Liver (tissue), 9 donors: ENCODE data around the gene CCDC33. TPM values are rescaled to one million over a fixed set of nuclear protein-coding genes. Genes with fewer than 3 reads are reported as not detected.

Experiments used
- DNase-seq: peaks from one replicate; pipeline ENCODE4 v3.0.0-alpha.2; 2017; ENCODE audit warnings: low spot score
- H3K27ac ChIP-seq, 2 donors: one replicate each; pipeline ENCODE4 v1.7.0; 2013; ENCODE audit warnings: inconsistent platforms in 2 of 2, low read length in 2 of 2, control low read depth in 1 of 2, low read depth in 1 of 2, mild to moderate bottlenecking in 1 of 2
- H3K27me3 ChIP-seq, 4 donors: one replicate each; pipeline versions ENCODE4 v1.6.1 to v1.7.0; 2013; ENCODE audit warnings: low read length in 3 of 4, inconsistent platforms in 1 of 4, mild to moderate bottlenecking in 1 of 4, moderate library complexity in 1 of 4; ENCODE audit not compliant: control insufficient read depth in 4 of 4, insufficient read depth in 4 of 4
- H3K36me3 ChIP-seq, 4 donors: one replicate each; pipeline versions ENCODE4 v1.6.1 to v1.7.0; 2013; ENCODE audit warnings: low read length in 3 of 4, mild to moderate bottlenecking in 3 of 4, low read depth in 1 of 4, moderate library complexity in 1 of 4; ENCODE audit not compliant: control insufficient read depth in 4 of 4, insufficient read depth in 3 of 4
- H3K4me1 ChIP-seq, 4 donors: one replicate each; pipeline versions ENCODE4 v1.6.1 to v1.7.0; 2013; ENCODE audit warnings: low read length in 3 of 4, mild to moderate bottlenecking in 3 of 4, moderate library complexity in 1 of 4; ENCODE audit not compliant: control insufficient read depth in 4 of 4, insufficient read depth in 4 of 4
- H3K4me3 ChIP-seq, 3 donors: one replicate each; pipeline versions ENCODE4 v1.6.1 to v1.7.0; 2013; ENCODE audit warnings: low read length in 3 of 3, control low read depth in 1 of 3, low read depth in 1 of 3, mild to moderate bottlenecking in 1 of 3
- H3K9ac ChIP-seq, 2 donors: one replicate each; pipeline ENCODE4 v1.7.0; 2013; ENCODE audit warnings: low read length in 2 of 2, mild to moderate bottlenecking in 2 of 2, moderate library complexity in 2 of 2, control low read depth in 1 of 2, low read depth in 1 of 2
- H3K9me3 ChIP-seq, 4 donors: one replicate each; pipeline versions ENCODE4 v1.6.1 to v1.7.0; 2013; ENCODE audit warnings: low read length in 3 of 4; ENCODE audit not compliant: control insufficient read depth in 4 of 4
- ATF3 ChIP-seq: IDR thresholded peaks from 2 replicates; pipeline ENCODE4 v1.6.1; 2016; ENCODE audit warnings: antibody characterized with exemption
- EGR1 ChIP-seq, 2 donors: IDR thresholded peaks; 2 replicates each; pipeline ENCODE4 v1.6.1; 2016 to 2018; ENCODE audit warnings: antibody characterized with exemption in 2 of 2, low read depth in 2 of 2
- FOXA1 ChIP-seq: IDR thresholded peaks from 2 replicates; pipeline ENCODE4 v1.6.1; 2016; ENCODE audit warnings: antibody characterized with exemption
- FOXA2 ChIP-seq: IDR thresholded peaks from 2 replicates; pipeline ENCODE4 v1.6.1; 2016; ENCODE audit warnings: antibody characterized with exemption
- GABPA ChIP-seq, 2 donors: IDR thresholded peaks in 1 of 2; conservative IDR thresholded peaks in 1 of 2; 2 replicates each; pipeline ENCODE4 v1.6.1; 2016; ENCODE audit warnings: antibody characterized with exemption in 2 of 2, mild to moderate bottlenecking in 1 of 2, moderate library complexity in 1 of 2
- HNF4A ChIP-seq, 2 donors: conservative IDR thresholded peaks; 2 replicates each; pipeline ENCODE4 v1.6.1; 2016; ENCODE audit warnings: antibody characterized with exemption in 2 of 2, mild to moderate bottlenecking in 2 of 2
- HNF4G ChIP-seq: IDR thresholded peaks from 2 replicates; pipeline ENCODE4 v1.6.1; 2016; ENCODE audit warnings: antibody characterized with exemption
- JUND ChIP-seq, 2 donors: IDR thresholded peaks; 2 replicates each; pipeline ENCODE4 v1.6.1; 2016; ENCODE audit warnings: antibody characterized with exemption in 2 of 2
- MAX ChIP-seq: IDR thresholded peaks from 2 replicates; pipeline ENCODE4 v1.6.1; 2016; ENCODE audit warnings: antibody characterized with exemption
- RAD21 ChIP-seq, 2 donors: IDR thresholded peaks; 2 replicates each; pipeline ENCODE4 v1.6.1; 2016; ENCODE audit warnings: antibody characterized with exemption in 2 of 2, mild to moderate bottlenecking in 2 of 2
- RXRA ChIP-seq, 2 donors: IDR thresholded peaks; 2 replicates each; pipeline ENCODE4 v1.6.1; 2017 to 2018; ENCODE audit warnings: antibody characterized with exemption in 2 of 2, mild to moderate bottlenecking in 1 of 2
- SP1 ChIP-seq: IDR thresholded peaks from 2 replicates; pipeline ENCODE4 v1.6.1; 2018; ENCODE audit warnings: antibody characterized with exemption, mild to moderate bottlenecking
- TAF1 ChIP-seq: conservative IDR thresholded peaks from 2 replicates; pipeline ENCODE4 v1.6.1; 2016; ENCODE audit warnings: antibody characterized with exemption, mild to moderate bottlenecking
- YY1 ChIP-seq: IDR thresholded peaks from 2 replicates; pipeline ENCODE4 v1.6.1; 2016; ENCODE audit warnings: antibody characterized with exemption, mild to moderate bottlenecking
- WGBS: extraction: QIAGEN DNeasy Blood & Tissue Kit; methylation state at CpG from one replicate; pipeline ENCODE4 v1.1.7; 2013; 5-methylcytosine and 5-hydroxymethylcytosine counted together
- polyA plus RNA-seq, 2 donors: library from polyadenylated mRNA; stranded (reverse) in 1 of 2; unstranded in 1 of 2; fragments of 200-250 nt in 1 of 2; fragments of >200 nt in 1 of 2; fragmentation: Nextera tagmentation in 1 of 2; extraction: Ambion mirVana in 1 of 2; gene quantifications; one replicate each; pipeline versions ENCODE4 v1.2.1 to v1.2.3, GENCODE V29; 2013 to 2015
- total RNA-seq, 2 donors: library from RNA; depleted of rRNA; stranded (reverse); fragments of >200 nt; gene quantifications; one replicate each; pipeline ENCODE4 v1.2.3, GENCODE V29; 2014
- TF ChIP-seq, protein P1 (sequence below): fragments of 150-350 bp; IDR thresholded peaks from 2 replicates; pipeline ENCODE4 v1.5.1; 2017; ENCODE audit warnings: improper control_type of control experiment, low read depth, low read length; ENCODE audit not compliant: missing input control
- TF ChIP-seq, protein P2 (sequence below): IDR thresholded peaks from 2 replicates; pipeline ENCODE4 v1.6.1; 2016; ENCODE audit warnings: antibody characterized with exemption, mild to moderate bottlenecking
- donor health status: healthy.
- donor health status: healthy.
- donor health status: healthy.
- donor health status: healthy.
- donor health status: healthy.

Gene CCDC33
- total and polyA plus RNA-seq, 4 donors = not detected

- no peaks in the 10 kb centered on the region for H3K4me1 ChIP-seq
- H3K4me3 ChIP-seq = no peak overlapping the region
- no peak for DNase-seq
- WGBS = 36% methylated on average over 5 of the region's 5 CpGs
- no peak overlapping the region for H3K9ac ChIP-seq
- no peak overlapping the region for H3K27ac ChIP-seq
- TF ChIP-seq TAF1 (no peak), SP1 (no peak), GABPA (IDR thresholded peaks at IDR 0.05 in 1 of 2, conservative IDR thresholded peaks at IDR 0.05 in 1 of 2) (no peak), RXRA (IDR thresholded peaks at IDR 0.05) (no peak), RAD21 (IDR thresholded peaks at IDR 0.05) (no peak), JUND (IDR thresholded peaks at IDR 0.05) (no peak), YY1 (no peak), FOXA2 (no peak), FOXA1 (no peak), EGR1 (IDR thresholded peaks at IDR 0.05; ENCODE audit: low read depth in 2 of 2) (no peak)
- TF ChIP-seq, protein P1, sequence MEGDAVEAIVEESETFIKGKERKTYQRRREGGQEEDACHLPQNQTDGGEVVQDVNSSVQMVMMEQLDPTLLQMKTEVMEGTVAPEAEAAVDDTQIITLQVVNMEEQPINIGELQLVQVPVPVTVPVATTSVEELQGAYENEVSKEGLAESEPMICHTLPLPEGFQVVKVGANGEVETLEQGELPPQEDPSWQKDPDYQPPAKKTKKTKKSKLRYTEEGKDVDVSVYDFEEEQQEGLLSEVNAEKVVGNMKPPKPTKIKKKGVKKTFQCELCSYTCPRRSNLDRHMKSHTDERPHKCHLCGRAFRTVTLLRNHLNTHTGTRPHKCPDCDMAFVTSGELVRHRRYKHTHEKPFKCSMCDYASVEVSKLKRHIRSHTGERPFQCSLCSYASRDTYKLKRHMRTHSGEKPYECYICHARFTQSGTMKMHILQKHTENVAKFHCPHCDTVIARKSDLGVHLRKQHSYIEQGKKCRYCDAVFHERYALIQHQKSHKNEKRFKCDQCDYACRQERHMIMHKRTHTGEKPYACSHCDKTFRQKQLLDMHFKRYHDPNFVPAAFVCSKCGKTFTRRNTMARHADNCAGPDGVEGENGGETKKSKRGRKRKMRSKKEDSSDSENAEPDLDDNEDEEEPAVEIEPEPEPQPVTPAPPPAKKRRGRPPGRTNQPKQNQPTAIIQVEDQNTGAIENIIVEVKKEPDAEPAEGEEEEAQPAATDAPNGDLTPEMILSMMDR = no peak
- TF ChIP-seq, protein P2, sequence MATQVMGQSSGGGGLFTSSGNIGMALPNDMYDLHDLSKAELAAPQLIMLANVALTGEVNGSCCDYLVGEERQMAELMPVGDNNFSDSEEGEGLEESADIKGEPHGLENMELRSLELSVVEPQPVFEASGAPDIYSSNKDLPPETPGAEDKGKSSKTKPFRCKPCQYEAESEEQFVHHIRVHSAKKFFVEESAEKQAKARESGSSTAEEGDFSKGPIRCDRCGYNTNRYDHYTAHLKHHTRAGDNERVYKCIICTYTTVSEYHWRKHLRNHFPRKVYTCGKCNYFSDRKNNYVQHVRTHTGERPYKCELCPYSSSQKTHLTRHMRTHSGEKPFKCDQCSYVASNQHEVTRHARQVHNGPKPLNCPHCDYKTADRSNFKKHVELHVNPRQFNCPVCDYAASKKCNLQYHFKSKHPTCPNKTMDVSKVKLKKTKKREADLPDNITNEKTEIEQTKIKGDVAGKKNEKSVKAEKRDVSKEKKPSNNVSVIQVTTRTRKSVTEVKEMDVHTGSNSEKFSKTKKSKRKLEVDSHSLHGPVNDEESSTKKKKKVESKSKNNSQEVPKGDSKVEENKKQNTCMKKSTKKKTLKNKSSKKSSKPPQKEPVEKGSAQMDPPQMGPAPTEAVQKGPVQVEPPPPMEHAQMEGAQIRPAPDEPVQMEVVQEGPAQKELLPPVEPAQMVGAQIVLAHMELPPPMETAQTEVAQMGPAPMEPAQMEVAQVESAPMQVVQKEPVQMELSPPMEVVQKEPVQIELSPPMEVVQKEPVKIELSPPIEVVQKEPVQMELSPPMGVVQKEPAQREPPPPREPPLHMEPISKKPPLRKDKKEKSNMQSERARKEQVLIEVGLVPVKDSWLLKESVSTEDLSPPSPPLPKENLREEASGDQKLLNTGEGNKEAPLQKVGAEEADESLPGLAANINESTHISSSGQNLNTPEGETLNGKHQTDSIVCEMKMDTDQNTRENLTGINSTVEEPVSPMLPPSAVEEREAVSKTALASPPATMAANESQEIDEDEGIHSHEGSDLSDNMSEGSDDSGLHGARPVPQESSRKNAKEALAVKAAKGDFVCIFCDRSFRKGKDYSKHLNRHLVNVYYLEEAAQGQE = no peak
- H3K27me3 ChIP-seq = no peaks in the 10 kb centered on the region
- no peaks in the 10 kb centered on the region for H3K9me3 ChIP-seq
- no peaks in the 10 kb centered on the region for H3K36me3 ChIP-seq
Measured at GRCh38 chr15:74259292-74259648, 23.1 kb downstream of the CCDC33 start.

DNA sequence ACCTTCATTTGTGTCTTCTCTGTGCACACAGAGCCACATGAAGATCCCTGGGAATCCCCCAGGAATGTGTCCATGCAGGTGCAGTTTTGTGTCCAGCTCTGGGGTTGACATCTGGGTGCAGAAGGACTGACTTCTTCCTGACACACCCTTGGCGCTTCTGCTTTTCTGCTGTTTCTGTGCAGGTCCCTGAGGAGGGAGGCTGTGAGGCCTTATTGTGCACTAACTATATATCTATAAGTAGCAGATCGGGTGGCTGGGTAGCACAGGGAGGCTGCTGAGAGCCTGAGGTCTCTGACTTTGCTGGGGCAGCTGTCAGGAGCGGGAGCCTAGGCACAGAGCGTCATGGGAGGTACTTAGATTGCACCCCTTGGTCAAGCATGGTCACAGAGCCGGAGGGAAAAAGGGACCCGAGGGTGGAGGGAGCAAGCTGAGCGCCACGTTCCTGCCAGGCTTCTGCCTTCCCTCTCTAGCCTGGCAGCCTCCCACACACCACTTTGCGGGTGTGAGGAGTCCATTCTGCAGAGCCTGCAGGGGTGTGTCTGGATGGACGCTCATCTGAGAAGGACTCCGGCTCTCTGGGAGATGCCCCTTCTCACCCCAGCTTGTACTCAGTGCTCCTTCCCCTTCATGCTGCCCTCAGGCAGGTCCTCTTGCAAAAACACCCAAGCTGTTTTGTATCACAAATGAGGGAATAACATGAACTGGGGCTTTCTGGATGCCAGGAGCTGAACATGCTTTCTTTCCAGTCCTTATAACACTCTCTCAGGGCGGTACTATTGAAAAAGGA is 23.9 kb downstream of the CCDC33 start:
- H3K9me3 ChIP-seq = no peaks in the 10 kb centered on the region
- H3K4me1 ChIP-seq = no peaks in the 10 kb centered on the region
- no peak overlapping the region for H3K9ac ChIP-seq
- DNase-seq = no peak
- no peaks in the 10 kb centered on the region for H3K27me3 ChIP-seq
- no peaks in the 10 kb centered on the region for H3K36me3 ChIP-seq
- H3K27ac ChIP-seq = no peak overlapping the region
- 66% methylated on average over 12 of the region's 12 CpGs for WGBS
- no peak overlapping the region for H3K4me3 ChIP-seq
- TF ChIP-seq ATF3 (no peak), HNF4A (conservative IDR thresholded peaks at IDR 0.05) (no peak), RAD21 (IDR thresholded peaks at IDR 0.05) (no peak), EGR1 (IDR thresholded peaks at IDR 0.05; ENCODE audit: low read depth in 2 of 2) (no peak), YY1 (no peak), GABPA (IDR thresholded peaks at IDR 0.05 in 1 of 2, conservative IDR thresholded peaks at IDR 0.05 in 1 of 2) (no peak), TAF1 (no peak), RXRA (IDR thresholded peaks at IDR 0.05) (no peak), HNF4G (no peak), MAX (no peak), SP1 (no peak), FOXA2 (no peak)
- TF ChIP-seq, protein P1 = no peak
- TF ChIP-seq, protein P2 = no peak
